GM12892 (cell line): ENCODE measurements around the gene KLHL30.

Experiments
- POLR2A ChIP-seq: IDR thresholded peaks from 2 replicates; pipeline ENCODE4 v1.6.1; 2011; ENCODE audit warnings: low read depth, low read length, control low read depth
- POLR2AphosphoS5 ChIP-seq: IDR thresholded peaks from 2 replicates; pipeline ENCODE4 v1.6.1; 2011; ENCODE audit warnings: low read depth, low read length, control low read depth

- TF ChIP-seq POLR2A (no peak; the same call in 1 of the 2 replicates), POLR2AphosphoS5 (no peak)
Observed at GRCh38 chr2:238168196-238169047, 30.0 kb downstream of the KLHL30 start.
